NCI-H2227 (cell line): ENCODE data around the gene NELFA.
A peak's percentile ranks its signal among the peaks of the same experiment; 100 is the strongest.

ENCODE experiments used
- DNase-seq: peaks from one replicate; lab custom pipeline; 2025; ENCODE audit not compliant: unreplicated experiment; lab: John Stamatoyannopoulos, UW

Gene NELFA

DNA sequence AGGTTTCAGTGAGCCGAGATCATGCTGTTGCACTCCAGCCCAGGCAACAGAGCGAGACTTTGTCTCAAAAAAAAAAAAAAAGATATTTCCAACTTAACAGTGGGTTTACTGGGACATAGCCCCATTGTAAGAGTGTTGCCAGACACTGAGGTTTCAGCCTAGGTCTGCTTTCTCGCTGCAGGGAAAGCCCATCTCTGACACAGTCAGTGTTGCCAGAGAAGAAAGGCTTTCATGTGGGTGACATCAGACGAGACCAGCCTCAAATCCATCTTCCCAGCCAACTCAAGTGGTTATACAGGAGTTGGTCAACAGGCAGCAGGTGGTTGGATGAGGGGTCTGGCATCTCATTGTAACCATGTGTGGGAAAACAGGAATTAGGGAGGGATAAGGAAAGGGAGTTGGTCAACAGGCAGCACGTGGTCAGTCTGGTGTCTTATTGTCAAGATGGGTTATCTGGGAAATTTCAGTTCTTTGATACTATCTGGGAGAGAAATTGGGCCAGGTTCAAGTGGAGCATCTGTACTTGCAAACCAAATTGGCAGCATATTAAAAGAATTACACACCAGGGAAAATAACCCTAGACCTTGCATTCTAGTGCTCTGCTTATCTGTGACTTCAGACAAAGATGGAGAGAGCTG is 41.1 kb downstream of the NELFA start:
- no peak for DNase-seq

DNA sequence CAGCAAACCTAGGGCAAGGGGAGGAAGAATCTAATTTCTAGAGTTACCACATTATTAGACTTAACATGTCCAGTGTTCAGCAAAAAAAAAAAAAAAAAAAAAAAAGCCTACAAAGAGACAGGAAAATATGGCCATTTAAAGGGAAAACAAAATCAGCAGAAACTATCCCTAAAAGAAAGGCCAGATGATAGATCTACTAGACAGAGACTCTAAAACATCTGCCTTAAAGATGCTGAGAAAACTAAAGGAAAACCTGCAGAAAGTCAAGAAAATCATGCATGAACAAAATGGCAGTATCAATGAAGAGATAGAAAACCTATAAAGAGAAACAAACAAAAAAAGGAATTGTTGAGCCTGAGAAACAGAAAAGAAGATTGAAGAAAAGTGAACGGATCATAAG is 43.8 kb downstream of the NELFA start:
- DNase-seq, result no peak

DNA sequence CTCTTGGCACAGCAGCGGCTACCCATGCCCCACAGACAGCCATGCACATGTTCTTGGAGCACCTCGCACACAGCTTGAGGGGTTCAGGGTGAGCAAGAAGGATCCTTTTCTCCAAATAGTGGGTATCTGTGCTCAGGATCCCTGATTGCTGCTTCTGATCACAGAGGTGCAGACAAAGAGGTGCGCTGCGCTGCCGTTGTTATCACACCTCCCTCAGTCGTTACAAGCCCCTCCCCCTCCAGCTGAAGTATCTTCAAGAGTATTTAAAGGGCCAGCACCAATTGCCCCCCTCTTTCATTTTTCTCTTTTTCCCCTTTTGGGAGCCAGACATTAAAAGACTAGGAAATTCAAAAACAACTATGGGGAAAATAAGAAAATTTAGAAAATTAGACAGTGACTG is 44.3 kb downstream of the NELFA start:
- DNase-seq, result no peak

GRCh38 chr4:1962980-1963379 is 45.8 kb downstream of the NELFA start:
- DNase-seq, result no peak

DNA sequence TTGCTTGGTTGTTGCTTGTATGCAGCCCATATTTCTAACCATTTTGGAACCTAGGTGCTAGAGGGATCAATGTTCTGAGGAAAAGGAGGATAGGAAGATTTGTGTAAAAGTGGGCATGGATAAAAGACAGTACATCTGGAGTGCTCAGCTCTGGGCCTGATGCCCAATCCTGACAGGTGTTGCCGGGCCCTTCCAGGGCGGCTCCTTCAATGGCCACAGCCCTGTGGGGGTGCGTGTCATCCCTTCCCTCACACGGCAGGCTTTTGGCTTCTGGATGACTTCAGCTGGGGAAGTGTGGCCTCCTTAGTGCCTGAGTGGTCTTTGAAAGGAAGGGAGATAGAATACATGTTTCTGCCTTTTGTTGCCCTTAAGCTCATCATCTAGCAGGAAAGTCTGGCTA is 47.2 kb downstream of the NELFA start:
- no peak for DNase-seq

DNA sequence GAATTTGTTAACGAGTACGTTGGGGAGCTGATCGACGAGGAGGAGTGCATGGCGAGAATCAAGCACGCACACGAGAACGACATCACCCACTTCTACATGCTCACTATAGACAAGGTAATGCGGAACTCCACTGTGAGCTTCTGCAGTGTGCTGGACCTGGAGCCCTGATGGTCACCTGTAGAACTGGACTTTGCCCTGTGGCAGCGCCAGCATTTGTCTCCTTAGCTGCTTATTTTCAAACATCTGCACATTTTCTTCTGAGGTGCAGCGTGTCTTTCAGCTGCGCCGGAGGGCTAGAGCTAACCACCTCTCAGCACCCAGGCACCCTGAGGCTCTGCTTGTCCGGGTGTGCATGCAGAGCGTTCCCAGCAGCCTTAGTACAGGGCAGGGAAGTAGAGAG is 47.7 kb downstream of the NELFA start:
- DNase-seq, result no peak

- no peak for DNase-seq
Measured at GRCh38 chr4:1960170-1960825, 48.5 kb downstream of the NELFA start.

- peak; percentile 18 for DNase-seq
Measured at GRCh38 chr4:1959104-1959384, 49.7 kb downstream of the NELFA start.

- peak; percentile 1 for DNase-seq
Measured at GRCh38 chr4:1958276-1959103, 50.3 kb downstream of the NELFA start.

GRCh38 chr4:1956631-1957030 is 52.1 kb downstream of the NELFA start:
- DNase-seq, result no peak

DNA sequence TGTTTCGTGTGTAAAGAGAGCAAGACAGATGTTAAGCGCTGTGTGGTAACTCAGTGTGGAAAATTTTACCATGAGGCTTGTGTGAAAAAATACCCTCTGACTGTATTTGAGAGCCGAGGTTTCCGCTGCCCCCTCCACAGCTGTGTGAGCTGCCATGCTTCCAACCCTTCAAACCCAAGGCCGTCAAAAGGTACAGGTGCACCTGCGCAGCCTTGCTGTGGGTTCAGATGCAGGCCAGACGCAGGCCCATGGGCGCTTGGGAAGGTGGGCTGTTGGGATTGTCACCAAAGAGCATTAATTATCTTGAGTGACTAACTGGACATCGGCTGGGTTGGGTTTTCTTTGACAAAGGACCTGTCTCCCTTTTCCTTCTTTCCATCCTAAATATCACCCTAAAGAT is 55.4 kb downstream of the NELFA start:
- DNase-seq, result no peak

DNA sequence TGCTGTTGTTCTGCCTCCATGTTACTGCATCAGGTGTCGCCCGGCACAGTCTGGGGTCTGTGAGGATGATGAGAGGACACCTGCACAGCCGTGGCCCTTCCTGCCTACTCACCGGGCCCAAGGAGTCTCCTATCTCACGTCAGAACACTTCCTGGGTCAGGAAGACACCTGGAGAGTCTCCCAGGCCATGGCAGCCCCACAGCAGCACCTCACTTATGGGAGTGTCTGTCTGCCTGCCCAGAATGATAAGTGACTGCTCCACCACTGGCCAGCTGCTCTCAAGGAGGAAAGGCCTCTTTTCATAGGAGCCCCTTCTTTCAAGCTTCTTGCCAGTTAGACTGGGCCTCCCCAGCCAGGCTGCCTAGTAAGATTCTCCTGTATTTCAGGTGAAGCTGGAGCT is 56.1 kb downstream of the NELFA start:
- DNase-seq, result no peak

- DNase-seq, result no peak
Measured at GRCh38 chr4:1952058-1952700, 56.6 kb downstream of the NELFA start.

DNA sequence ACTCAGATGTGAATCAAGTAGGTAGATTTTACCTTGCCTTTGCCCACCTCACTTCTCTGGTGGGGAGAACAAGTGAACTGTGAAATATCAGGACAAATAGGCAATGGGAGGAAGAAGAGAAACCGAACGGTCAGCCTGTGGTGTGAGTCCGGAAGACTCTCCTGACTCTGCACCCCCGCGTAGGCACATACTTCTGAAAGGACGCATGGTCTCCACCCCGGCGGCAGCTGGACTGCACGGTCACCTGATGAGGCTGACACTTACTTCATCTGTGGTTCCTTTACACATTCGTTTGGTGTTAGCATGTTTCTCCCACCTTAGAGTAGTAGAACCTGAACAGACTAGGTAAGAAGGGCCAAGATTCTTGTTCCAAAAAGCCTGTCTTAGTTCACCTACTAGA is 58.4 kb downstream of the NELFA start:
- no peak for DNase-seq

DNA sequence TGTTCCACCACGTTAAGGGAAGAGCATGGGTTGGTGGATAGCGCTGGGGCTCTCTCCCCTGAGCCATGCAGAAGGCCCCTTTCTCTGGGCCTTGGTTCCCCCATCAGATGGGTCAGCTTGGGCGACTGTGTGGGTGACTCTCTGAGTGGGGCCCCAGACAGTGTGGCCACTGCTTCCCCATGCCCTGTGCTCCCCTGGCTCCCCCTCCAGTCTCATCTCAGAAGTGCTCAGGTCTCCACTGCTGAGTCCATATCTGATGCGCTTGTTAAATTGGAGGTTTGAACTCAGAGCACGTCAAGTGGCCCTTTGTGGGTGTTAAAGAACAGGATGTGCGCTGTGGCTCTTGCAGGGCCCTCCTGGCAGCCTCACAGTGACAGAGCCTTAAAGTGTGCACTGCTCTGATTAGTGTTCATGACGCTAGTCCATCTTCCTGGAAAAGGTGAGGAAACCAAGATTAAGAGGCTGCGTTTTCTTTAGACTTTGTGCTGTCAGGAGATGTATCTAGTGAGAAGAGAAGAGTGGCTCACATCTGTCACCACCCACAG is 59.8 kb downstream of the NELFA start:
- DNase-seq, result no peak

DNA sequence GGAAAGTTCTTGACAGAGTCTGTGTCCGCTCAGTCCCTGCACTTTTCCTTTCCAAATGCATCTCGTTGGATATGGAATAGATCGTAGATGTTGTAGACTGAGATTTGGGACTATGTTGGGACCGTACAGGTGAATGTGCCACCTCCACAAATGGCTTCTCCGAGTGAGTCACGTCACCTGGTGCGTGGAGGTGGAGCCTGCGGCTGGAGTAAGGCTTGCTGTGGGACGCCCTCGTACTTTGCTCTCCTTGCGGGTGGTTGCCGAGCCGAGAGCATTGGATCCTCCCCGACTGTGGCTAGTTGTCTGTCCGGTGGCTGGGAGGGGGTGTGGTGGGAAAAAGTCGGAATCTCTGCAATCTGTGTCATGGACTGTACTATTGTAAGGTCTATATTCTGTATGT is 60.5 kb downstream of the NELFA start:
- no peak for DNase-seq

DNA sequence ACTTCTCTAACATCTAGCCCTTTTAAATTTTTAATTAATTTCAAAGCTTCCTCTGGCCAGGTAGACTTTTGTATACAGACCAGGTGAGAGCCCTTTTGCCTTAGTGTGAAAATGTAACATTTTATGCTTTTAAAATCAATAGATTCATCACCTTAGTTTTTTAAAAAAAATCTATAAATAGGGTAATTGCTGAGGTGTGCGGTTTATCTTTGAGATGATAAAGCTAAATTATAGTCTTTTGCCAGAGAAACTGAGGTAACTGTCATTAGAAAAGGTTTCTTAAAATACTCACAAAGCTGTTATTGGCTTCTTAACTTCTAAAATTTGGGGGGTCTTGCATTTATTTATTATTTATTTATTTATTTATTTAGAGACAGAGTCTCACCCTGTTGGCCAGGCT is 62.9 kb downstream of the NELFA start:
- DNase-seq, result no peak

DNA sequence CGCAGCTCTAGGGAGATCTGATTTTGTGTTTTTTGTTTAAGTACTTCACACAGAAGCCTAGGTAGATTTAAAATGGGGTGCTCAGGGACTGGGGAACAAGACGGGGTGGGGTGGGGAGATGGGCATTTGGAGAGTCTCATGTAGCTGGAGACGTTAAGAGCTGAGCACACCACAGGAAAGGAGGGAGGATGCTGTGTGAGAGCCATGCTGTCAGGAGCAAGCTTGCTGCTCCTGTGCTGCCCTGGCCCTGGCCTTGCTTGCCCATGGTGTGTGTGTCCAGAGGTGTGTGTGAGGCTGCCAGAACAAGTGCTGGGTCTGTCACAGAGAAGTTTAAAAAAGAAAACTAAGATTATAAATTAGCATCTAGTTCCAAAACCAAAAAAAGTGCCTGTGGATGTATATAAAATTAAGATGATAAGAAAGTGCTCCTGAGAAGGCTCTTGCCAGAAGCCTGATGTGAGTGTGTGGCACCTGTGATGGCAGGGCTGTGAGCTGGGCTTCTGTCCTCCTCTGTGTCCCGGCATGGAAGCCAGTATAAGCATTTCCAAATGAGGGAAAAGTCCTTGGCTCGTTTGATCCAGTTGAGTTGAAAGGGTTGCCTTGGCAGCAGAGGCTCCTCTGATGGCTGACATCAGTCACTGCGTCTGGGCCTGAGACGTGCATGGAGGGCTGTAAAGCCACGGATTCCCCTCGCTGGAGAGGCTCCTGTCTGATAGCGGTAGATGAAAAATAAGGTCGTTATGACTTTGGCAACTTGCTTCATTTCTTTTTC is 63.5 kb downstream of the NELFA start:
- peak; percentile 4 for DNase-seq

DNA sequence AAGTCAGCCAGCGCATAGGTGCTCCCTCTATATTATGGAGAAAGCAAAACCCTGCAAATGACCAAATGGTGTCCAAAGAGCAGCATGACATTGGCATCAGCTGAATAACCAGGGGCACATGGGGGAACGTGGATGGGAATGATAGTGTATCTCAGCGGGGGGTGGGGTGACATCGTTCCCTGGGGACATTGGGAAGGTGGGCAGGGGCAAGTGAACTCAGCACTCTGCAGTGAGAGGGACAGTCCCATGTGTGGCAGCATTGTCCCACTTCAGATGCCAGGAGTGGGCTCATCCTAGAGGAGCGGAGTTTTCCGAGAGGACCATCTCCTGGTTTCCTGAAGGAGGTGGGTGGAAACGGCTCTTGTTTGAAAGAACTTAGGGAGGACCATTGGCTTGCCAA is 64.8 kb downstream of the NELFA start:
- no peak for DNase-seq

DNA sequence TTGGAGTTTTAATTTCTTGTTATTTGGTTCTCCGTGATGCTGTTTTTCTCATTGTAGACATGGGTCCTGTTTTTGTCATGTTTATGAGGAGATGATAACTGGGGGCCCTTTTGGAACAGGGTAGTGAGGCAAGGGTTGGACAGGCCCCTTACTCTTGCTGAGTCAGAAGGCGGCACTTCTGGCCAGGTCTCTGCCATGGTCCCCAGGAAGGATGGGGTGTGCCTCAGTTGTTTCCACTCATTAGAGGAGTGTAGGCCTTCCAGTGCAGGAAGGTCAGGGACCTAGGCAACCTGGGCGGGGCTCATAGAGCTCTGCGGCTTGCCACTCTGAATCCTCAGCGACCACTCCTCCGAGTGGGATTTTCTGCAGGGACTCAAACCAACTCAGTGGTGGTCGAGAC is 68.2 kb downstream of the NELFA start:
- no peak for DNase-seq
